Globus pallidus (tissue), 1 donor: Measurements from ENCODE around the gene WIPF2.

ENCODE experiments used
- DNase-seq: peaks from one replicate; pipeline ENCODE4 v3.0.0-alpha.2; 2015; ENCODE audit warnings: low spot score

The WIPF2 gene, protein sequence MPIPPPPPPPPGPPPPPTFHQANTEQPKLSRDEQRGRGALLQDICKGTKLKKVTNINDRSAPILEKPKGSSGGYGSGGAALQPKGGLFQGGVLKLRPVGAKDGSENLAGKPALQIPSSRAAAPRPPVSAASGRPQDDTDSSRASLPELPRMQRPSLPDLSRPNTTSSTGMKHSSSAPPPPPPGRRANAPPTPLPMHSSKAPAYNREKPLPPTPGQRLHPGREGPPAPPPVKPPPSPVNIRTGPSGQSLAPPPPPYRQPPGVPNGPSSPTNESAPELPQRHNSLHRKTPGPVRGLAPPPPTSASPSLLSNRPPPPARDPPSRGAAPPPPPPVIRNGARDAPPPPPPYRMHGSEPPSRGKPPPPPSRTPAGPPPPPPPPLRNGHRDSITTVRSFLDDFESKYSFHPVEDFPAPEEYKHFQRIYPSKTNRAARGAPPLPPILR

DNA sequence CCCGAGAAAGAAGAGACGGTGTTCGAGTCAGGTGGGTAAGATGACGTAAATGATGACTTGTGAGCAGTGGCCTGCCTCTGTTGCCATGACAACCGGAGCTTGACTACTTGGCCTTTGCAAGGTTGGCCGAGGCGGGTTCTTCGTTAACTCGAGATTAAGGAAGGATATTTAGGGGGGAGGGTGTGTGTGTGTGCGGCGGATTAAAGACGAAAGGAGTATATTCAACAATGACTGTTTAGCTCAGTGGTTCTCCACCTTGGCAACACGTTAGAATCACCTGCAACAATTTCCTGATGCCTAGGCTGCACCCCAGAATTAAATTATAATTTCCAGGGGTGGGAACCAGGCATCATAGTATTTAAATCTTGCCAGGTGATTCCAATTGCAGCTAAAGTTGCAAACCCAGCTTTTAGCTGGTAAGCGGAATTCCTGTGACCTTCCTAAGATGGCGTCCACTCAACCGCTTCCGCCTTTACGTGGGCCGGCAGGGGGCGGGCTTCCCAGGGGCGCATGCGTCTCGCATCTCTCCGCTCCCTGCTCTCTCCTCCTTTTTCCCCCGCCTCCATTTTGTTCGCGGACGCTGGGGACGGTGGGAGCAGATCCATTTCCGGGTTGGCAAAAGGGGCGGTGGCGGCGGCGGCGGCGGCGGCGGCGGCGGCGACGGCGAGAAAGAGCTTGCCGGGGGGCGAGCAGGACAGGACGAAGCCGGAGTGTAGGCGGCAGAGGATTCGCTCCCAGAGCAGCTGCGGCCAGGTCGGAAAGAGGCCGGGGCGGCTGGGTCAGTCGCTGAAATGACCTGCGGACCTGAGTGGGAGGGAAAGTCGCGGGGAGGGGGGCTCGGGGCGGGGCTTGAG lies at the start of gene WIPF2:
Gene WIPF2 (plus strand): TSS at position 565 of the 854 bp plus-strand sequence. CDS start 37,156 bp downstream, outside the sequence.
- peak; percentile 96 for DNase-seq

DNA sequence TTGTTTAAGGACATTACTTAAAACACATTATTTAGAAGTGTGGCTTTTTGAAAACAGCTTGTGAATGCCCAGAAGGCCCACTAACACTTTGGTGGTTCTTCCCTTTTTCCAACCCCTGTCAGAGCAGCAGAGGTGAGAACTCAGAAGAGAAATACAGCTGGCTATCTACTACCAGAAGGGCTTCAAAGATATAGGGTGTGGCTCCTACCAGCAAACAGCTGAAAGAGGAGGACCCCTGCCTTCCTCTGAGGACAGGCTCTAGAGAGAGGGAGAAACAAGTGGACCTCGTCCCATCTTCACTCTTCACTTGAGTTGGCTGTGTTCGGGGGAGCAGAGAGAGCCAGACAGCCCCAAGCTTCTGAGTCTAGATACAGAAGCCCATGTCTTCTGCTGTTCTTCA lies 48.8 kb upstream of the WIPF2 start:
- no peak for DNase-seq

DNA sequence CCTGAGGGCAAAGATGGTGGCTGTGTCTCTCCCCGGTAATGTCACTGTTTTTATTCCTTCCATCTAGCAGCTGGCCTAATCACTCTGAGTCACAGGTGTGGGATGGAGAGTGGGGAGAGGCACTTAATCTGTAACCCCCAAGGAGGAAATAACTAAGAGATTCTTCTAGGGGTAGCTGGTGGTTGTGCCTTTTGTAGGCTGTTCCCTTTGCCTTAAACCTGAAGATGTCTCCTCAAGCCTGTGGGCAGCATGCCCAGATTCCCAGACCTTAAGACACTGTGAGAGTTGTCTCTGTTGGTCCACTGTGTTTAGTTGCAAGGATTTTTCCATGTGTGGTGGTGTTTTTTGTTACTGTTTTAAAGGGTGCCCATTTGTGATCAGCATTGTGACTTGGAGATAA lies 47.4 kb upstream of the WIPF2 start:
- no peak for DNase-seq

- DNase-seq: no peak
Observed at GRCh38 chr17:40173091-40173777, 45.9 kb upstream of the WIPF2 start.

- no peak for DNase-seq
Observed at GRCh38 chr17:40173778-40174135, 45.3 kb upstream of the WIPF2 start.

- no peak for DNase-seq
Observed at GRCh38 chr17:40174514-40174913, 44.6 kb upstream of the WIPF2 start.

GRCh38 chr17:40175928-40176753 lies 43.0 kb upstream of the WIPF2 start:
- DNase-seq: no peak

- no peak for DNase-seq
Observed at GRCh38 chr17:40176754-40177110, 42.4 kb upstream of the WIPF2 start.

DNA sequence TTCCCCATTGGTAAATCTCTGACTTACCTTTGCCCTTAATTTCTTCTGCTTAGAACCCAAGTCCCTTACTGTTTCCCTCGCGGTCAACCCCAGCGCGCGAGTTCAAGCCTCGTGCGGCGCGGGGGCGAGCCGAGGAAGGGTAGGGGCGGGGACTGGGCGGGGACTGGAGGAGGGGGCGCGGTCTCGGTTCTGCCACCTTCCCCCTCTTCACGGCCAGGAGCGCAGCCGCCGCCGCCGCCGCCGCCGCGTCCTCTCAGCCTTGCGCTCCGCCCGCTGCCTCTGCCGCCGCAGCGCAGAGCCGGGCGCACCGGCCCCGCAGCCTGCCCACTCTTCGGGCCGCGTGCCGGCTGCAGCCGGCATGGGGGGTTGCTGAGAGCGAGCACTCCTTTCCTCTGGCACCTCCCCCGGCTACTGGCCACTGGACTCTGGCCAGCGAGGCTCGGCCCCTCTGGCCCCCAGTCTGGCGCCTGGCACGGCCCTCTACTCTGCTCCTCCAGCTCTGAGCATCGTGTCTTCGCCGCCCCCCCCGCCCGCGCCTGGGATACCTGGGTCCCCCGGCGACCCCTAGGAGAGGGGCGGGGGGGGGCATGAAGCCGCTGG lies 41.7 kb upstream of the WIPF2 start, which contains the start of gene RAPGEFL1:
Gene RAPGEFL1 (plus strand): TSS at position 196 of the 600 bp plus-strand sequence. CDS start 392 bp downstream, at position 588.
- peak; percentile 25 for DNase-seq

DNA sequence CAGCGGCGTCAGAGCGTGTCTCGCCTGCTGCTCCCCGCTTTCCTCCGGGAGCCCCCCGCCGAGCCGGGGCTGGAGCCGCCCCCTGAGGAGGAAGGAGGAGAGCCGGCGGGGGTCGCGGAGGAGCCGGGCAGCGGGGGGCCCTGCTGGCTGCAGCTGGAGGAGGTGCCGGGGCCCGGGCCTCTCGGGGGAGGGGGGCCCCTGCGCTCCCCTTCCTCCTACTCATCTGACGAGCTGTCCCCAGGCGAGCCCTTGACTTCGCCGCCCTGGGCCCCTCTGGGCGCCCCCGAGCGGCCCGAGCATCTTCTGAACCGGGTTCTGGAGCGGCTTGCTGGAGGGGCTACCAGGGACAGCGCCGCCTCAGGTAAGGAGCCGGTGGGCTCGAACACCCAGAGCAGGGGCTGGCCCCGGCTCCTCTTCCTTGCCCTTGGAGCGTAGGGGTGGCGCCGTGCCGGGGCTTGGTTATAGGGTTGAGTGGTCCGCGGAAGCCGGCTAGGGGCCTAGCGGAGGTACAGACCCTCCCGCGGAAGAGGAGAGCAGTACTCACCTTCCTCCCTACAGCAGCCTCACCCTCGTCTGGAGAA lies 41.0 kb upstream of the WIPF2 start:
- no peak for DNase-seq

GRCh38 chr17:40178660-40179059 lies 40.4 kb upstream of the WIPF2 start:
- no peak for DNase-seq

- no peak for DNase-seq
Observed at GRCh38 chr17:40179923-40180659, 39.0 kb upstream of the WIPF2 start.

DNA sequence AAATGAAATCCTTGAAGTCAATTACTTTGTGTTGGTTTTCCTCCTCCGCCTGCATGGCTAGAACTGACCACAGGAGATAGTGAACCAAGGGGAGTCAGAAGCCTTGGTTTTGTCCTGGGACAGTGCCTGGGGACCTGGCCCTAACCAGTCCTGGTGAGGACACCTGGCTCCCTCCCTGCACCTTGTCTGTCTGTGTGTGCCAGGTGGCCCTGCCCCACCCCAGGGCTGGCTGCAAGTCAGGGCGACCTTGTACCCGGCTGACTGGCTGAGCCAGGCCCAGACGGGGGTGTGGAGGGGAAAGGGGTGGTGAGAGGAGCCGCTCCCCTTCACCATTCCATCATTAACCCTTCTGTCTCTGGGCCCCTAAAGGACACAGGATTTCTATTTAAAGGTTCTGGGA lies 38.4 kb upstream of the WIPF2 start:
- no peak for DNase-seq

GRCh38 chr17:40181205-40181604 lies 37.9 kb upstream of the WIPF2 start:
- DNase-seq: no peak

- DNase-seq: no peak
Observed at GRCh38 chr17:40182606-40183005, 36.5 kb upstream of the WIPF2 start.

GRCh38 chr17:40187238-40187637 lies 31.9 kb upstream of the WIPF2 start:
- no peak for DNase-seq

- no peak for DNase-seq
Observed at GRCh38 chr17:40188694-40189093, 30.4 kb upstream of the WIPF2 start.

GRCh38 chr17:40190197-40191021 lies 28.7 kb upstream of the WIPF2 start:
- DNase-seq: no peak
